HUES64 (cell line): ENCODE data around the gene GAPDHS.

Experiments
- H3K27ac ChIP-seq: 2 replicates; pipeline ENCODE4 v1.7.0; 2013; ENCODE audit warnings: low read depth, low read length, inconsistent platforms
- H3K27me3 ChIP-seq: 2 replicates; pipeline ENCODE4 v1.6.1; 2013; ENCODE audit warnings: mild to moderate bottlenecking, low read length; ENCODE audit not compliant: insufficient read depth
- H3K36me3 ChIP-seq: 2 replicates; pipeline ENCODE4 v1.6.1; 2013; ENCODE audit warnings: mild to moderate bottlenecking, low read length; ENCODE audit not compliant: insufficient read depth
- H3K4me1 ChIP-seq: 2 replicates; pipeline ENCODE4 v1.6.1; 2013; ENCODE audit warnings: mild to moderate bottlenecking, low read length, moderate library complexity; ENCODE audit not compliant: insufficient read depth
- H3K4me3 ChIP-seq: 2 replicates; pipeline ENCODE4 v1.5.1; 2013; ENCODE audit warnings: mild to moderate bottlenecking, low read length, moderate library complexity
- H3K9ac ChIP-seq: 2 replicates; pipeline ENCODE4 v1.6.1; 2013; ENCODE audit warnings: mild to moderate bottlenecking, low read depth, low read length
- H3K9me3 ChIP-seq: 2 replicates; pipeline ENCODE4 v1.6.1; 2013; ENCODE audit warnings: low read depth, low read length; ENCODE audit not compliant: insufficient read depth
- WGBS: fragments of 150-250, 120-280 bp; methylation state at CpG from one replicate; pipeline ENCODE4 v1.1.7; 2013; ENCODE audit warnings: missing lambda C conversion rate; 5-methylcytosine and 5-hydroxymethylcytosine counted together

Gene GAPDHS

DNA sequence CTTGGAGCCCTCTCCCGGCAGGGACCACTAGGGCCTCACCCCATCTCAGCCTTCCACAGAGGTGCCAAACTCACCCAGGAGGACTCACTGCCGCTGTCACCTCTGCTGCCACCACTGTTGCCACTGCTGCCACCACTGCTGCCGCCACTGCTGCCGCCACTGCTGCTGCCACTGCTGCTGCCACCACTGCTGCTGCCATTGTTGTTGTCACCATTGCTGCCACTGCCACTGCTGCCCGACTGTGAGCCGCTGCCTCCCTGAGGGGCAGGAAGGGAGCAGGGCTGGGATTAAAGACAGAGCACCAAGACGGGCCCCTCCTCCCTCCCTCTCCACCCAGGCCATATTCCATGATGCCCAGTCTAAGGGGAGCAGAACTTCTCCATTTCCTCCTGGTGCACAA, 21.9 kb upstream of the GAPDHS start:
- Histone ChIP-seq H3K36me3 (peaks cover 18% of the 10 kb centered on the region), H3K4me3 (no peak overlapping the region), H3K9ac (no peak overlapping the region), H3K27ac (no peak overlapping the region), H3K4me1 (peaks cover 18% of the 10 kb centered on the region), H3K9me3 (no peaks in the 10 kb centered on the region), H3K27me3 (peaks cover 8% of the 10 kb centered on the region)
- WGBS: 83% methylated on average over 7 of the region's 7 CpGs

DNA sequence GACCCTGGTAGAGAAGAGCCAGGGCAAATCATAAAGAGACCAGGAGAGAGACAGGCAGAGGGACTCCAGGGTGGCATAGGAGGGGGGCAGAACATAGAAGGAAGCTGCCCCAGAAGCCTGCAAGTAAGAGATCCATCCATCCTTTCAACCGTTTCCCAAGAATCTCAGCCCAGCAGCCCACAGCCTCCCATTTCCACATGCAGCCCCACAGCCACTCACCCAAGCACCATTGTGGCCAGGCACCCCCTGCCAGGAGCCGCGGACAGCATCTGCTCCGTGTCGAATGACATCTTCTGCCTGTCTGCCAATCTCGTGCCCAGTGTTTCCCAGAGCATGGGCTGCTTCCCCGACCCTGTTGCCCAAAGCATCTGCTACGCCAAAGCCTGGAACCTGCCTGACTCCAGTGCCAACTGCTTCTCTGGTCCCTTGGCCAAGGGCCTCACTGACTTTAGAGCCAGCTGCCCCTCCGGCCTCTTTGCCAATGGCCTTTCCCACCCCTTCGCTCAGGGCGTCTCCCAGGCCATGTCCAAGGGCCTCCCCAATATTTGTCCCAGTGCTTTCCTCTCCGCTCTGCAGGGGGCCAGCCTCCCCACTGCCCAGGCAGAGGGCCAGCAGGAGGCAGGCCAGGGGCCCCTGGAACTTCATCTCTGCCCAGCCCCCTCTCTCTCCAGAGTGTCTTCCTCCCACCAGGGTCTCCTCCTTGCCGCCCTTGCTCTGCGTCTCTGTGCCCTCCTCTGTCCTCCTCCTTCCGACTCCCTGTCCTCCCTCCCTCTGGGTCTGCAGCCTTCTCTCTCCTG, 20.2 kb upstream of the GAPDHS start:
- Histone ChIP-seq H3K9ac (no peak overlapping the region), H3K27ac (no peak overlapping the region), H3K4me1 (peaks cover 17% of the 10 kb centered on the region), H3K4me3 (no peak overlapping the region), H3K36me3 (peaks cover 3% of the 10 kb centered on the region), H3K27me3 (peaks cover 8% of the 10 kb centered on the region), H3K9me3 (no peaks in the 10 kb centered on the region)
- WGBS: 85% methylated on average over 15 of the region's 15 CpGs

DNA sequence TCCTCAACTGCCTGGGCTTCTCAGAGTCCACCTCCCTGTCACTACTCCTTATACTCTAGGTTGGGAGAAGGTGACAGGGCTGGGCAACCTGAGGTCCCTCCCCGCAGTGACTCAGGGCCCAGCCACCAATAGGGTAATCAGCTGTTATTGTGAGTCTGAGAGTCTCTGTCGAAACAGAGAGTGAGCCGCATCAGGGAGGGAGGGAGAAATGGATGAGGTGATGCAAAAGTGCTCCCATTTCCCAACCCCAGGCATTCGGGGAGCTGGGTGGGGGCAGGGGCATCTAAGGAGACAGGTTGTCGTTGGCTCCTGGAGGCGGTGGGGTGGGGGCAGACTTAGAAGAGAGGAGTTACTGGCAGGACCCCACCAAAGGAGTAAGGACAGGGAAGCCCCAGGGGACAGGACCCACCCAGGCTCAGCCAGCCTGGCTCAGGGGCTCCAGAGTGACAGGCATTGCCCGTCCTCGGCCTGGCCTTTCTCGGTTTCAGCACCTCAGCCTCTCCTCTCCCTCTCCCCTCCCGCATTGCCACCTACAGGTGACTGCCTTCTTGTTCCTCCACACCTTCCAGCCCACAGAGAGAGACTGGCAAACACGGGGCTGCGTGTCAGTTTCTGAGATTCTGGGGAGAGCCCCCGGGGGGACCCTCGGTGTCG, 19.5 kb upstream of the GAPDHS start, which contains the start of gene DMKN:
Gene DMKN, minus strand, starts transcription at position 22 of the 654 bp plus-strand sequence. CDS start 174 bp downstream, outside the sequence.
- Histone ChIP-seq H3K9me3 (no peaks in the 10 kb centered on the region), H3K9ac (no peak within 1 kb of the TSS), H3K4me1 (peaks cover 10% of the 10 kb centered on the region), H3K36me3 (no peaks in the 10 kb centered on the region), H3K27me3 (peaks cover 8% of the 10 kb centered on the region), H3K27ac (no peak within 1 kb of the TSS), H3K4me3 (peak within 1 kb of the TSS; percentile 45)
- 26% methylated on average over 15 of the region's 15 CpGs for WGBS

DNA sequence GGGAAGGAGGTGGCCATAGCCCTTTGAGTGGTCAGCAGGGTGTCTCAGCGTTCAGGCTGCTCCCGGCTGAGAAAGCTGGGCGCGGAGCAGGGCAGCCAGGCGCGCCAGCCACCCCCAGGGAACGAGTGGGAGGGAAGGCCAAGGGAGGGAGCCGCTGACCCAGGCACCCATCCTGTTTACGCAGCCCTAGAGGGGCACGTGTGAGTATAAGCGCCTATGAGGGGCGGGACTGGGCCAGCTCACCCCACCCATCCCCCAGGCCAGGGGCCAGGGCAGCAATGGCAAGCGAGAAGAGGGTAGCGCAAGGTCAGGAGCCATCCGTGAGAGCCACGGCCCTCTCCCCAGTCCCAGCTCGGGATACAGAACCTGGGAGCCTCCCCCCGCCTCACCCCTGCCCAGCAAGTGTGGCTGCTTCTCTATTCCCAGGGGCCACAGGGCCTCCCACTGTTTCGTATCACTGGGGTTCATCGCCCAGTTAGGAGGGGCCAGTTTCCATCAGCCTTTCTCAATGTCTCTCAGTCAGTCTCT, 18.9 kb upstream of the GAPDHS start:
- WGBS: 38% methylated on average over 20 of the region's 20 CpGs
- Histone ChIP-seq H3K27me3 (peaks cover 8% of the 10 kb centered on the region), H3K27ac (no peak overlapping the region), H3K9me3 (no peaks in the 10 kb centered on the region), H3K36me3 (no peaks in the 10 kb centered on the region), H3K4me1 (peaks cover 9% of the 10 kb centered on the region), H3K4me3 (peak overlapping the region; percentile 45), H3K9ac (no peak overlapping the region)

DNA sequence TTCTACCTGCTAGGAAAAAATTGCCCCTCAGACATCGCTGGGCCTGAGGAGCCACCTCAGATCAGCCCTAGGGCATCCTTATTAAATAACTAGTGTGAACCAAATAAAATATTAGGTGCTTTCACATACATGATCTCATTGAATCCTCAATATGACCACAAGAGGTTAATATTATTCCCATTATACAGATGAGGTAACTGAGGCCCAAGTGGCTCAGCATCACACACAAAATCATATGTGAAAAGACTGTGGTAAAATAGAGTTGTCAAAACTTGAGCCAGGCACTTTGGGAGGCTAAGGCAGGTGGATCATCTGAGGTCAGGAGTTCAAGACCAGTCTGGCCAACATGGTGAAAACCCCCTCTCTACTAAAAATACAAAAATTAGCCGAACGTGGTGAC, 16.9 kb upstream of the GAPDHS start:
- no peaks in the 10 kb centered on the region for H3K36me3 ChIP-seq
- 91% methylated on average over 3 of the region's 3 CpGs for WGBS
- H3K4me1 ChIP-seq: peaks cover 12% of the 10 kb centered on the region
- no peak overlapping the region for H3K9ac ChIP-seq
- H3K27ac ChIP-seq: no peak overlapping the region
- H3K9me3 ChIP-seq: no peaks in the 10 kb centered on the region
- H3K27me3 ChIP-seq: no peaks in the 10 kb centered on the region; the same call in 1 of the 2 replicates
- H3K4me3 ChIP-seq: no peak overlapping the region

DNA sequence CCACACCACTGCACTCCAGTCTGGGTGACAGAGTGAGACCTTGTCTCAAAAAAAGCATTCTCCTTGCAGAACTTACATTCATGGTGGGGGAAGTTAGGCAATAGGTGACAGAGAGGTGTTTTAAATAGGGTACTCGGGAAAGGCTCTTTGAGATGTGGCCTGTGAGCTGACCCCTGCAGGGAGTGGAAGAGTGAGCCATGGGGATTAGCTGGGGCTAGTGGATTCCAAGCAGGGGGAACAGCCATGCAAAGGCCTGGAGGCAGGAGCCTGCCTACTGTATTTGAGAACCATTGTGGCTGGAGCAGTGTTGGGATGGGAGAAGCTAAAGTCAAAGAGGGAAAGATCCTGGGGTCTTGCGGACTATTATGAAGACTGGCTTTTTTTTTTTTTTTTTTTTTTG, 15.9 kb upstream of the GAPDHS start:
- Histone ChIP-seq H3K4me1 (peaks cover 15% of the 10 kb centered on the region), H3K4me3 (no peak overlapping the region), H3K27ac (no peak overlapping the region), H3K9ac (no peak overlapping the region), H3K36me3 (no peaks in the 10 kb centered on the region), H3K27me3 (no peaks in the 10 kb centered on the region; the same call in 1 of the 2 replicates), H3K9me3 (no peaks in the 10 kb centered on the region)
- WGBS: 77% methylated on average over 2 of the region's 2 CpGs

DNA sequence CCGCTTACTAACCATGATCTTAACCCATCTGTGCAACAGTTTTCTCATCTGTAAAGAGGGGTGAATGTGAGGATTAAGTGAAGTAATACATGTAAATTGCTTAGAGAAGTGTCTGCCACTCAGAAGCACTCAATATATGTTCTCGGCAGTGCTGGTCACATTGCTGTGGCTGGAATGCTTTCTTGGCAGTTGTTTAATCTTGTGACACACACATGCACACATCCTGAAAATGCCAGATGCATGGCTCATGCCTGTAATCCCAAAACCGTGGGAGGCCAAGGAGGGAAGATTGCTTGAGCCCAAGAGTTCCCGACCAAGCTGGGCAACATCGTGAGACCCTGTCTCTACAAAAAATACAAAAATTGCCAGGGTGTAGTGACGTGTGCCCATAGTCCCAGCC, 14.9 kb upstream of the GAPDHS start:
- H3K9me3 ChIP-seq: no peaks in the 10 kb centered on the region
- H3K27ac ChIP-seq: no peak overlapping the region
- H3K36me3 ChIP-seq: no peaks in the 10 kb centered on the region
- H3K4me1 ChIP-seq: peaks cover 13% of the 10 kb centered on the region
- H3K4me3 ChIP-seq: no peak overlapping the region
- no peak overlapping the region for H3K9ac ChIP-seq
- WGBS: 85% methylated on average over 5 of the region's 6 CpGs
- H3K27me3 ChIP-seq: no peaks in the 10 kb centered on the region; the same call in 1 of the 2 replicates

DNA sequence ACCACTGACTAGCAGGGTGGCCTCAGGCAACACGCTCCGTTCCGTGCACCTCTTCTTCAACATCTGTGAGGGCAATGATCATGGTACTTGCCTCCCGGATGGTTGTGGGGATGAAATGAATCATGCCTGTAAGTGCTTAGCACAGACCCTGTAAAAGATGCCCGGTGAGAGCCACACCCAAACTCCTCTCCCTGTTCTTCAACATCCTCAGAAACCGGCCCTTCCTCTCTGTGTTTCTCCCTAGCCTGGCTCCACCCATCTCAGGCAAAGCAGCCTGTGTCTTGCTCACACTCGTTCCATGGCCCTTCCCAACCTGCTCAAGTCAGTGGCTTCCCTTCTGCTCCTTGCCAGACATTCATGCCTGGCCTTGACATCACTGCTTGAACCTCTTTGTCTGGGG, 14.0 kb upstream of the GAPDHS start:
- peaks cover 17% of the 10 kb centered on the region for H3K4me1 ChIP-seq
- H3K9me3 ChIP-seq: no peaks in the 10 kb centered on the region
- no peak overlapping the region for H3K9ac ChIP-seq
- no peaks in the 10 kb centered on the region for H3K27me3 ChIP-seq
- 80% methylated on average over 7 of the region's 7 CpGs for WGBS
- H3K27ac ChIP-seq: no peak overlapping the region
- H3K4me3 ChIP-seq: no peak overlapping the region
- no peaks in the 10 kb centered on the region for H3K36me3 ChIP-seq

DNA sequence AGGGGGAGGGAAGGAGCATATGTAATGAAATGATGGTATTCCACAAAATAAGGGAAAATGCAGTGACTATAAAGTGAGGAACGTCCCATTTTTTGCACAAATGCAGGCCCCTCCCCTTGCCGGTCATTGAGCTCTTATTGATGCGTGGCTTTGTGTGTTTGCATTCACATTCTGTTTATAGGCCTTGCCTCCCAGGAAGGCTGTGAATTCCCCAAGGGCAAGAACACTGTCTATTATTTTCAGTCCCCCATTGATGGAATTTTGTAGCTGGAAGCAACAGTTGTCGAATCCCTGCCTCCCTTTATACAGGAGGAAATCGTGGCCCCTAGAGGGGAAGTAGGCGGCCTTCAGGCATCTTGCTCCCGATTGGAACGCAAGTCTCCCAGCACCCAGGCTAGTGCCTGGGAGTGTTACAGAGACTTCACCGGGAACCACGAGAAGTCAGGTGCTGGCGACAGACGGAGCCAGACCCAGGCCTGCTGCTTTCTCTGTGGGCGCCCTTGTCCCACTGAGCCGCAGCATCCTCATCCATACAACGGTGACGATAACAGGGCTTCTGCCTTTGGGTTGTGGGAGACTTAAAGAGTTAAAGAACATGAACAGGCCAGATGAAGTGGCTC, 12.0 kb upstream of the GAPDHS start:
- Histone ChIP-seq H3K4me3 (no peak overlapping the region), H3K27ac (no peak overlapping the region), H3K4me1 (peaks cover 22% of the 10 kb centered on the region), H3K36me3 (no peaks in the 10 kb centered on the region), H3K27me3 (peaks cover 14% of the 10 kb centered on the region), H3K9me3 (no peaks in the 10 kb centered on the region), H3K9ac (no peak overlapping the region)
- 63% methylated on average over 16 of the region's 16 CpGs for WGBS

DNA sequence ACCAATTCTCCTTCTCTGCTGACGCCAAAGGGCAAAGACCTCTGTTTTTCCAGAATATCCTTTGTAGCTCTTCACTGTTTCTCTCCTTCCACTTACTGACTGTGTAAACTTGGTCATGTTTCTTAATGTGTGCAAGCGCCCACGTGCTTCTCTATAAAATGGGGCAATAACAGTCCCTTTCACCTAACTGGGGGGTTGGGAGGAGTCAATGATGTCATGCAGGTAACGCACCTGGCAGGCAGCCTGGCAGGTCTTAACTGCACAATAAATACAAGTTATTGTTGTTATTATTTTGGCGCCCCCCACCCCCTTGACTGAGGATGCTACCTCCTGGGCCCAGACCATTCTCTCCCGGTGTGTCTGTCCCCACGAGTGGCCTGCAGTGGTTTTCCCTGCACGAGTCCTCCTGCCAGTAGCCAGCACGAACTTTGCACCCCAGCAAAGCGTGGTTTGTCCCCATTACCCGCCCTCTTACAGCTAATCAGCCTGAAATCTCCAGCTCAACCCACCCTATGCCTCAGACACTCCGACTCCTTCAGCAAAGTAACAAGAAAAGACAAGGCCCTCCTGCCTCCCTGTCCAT, 10.4 kb upstream of the GAPDHS start:
- Histone ChIP-seq H3K9ac (no peak overlapping the region), H3K9me3 (no peaks in the 10 kb centered on the region), H3K4me3 (no peak overlapping the region), H3K27me3 (peaks cover 14% of the 10 kb centered on the region), H3K36me3 (no peaks in the 10 kb centered on the region), H3K27ac (no peak overlapping the region), H3K4me1 (peaks cover 22% of the 10 kb centered on the region)
- 83% methylated on average over 12 of the region's 12 CpGs for WGBS
